ENCODE results near the gene FAM3D.
"Not testable (repeated sequence)": the region's sequence is repeated elsewhere in the genome, so short reads cannot be mapped to it uniquely, and the experiment has no call there.

Gene FAM3D

DNA sequence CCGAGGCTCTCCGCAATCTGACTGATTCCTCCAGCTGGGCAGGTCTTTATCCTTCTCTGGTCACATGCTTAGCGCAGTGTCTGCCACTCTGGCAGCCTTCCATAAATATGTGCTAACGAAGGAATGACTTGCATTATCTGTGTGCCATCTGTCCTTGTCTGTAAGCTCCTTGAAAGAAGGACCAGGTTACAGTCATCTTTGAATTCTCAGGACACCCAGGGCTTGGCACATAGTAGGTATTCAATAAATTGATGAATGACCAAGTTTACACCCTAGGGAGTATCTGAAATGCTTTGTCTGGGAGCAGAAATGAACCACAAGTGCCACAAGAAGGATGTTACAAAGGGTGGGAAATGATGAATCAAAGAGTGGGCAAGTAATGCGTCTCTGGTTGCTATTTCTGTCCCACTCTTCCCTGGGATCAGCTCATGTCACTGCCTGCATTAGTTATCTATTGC, 16.5 kb upstream of the FAM3D start:
- DNase-seq: no peak

DNA sequence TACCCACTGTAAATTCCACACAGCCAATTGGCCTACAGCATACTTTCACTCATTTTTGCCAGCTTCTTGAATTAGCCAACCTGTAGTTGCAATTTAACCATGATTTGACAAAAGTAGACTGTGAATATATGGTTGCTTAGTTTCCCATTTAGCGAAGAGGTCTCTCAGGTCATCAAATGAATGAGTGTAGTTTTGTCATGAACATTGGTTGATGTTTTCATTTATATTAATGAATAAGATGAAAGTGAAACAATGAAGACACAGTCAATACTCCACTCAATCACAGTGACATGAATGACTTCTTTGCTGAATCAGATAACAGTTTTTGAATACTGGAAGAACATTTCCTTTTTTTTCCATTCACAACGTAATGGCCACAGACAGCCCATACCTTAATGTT, 15.3 kb upstream of the FAM3D start:
- no peak for DNase-seq

DNA sequence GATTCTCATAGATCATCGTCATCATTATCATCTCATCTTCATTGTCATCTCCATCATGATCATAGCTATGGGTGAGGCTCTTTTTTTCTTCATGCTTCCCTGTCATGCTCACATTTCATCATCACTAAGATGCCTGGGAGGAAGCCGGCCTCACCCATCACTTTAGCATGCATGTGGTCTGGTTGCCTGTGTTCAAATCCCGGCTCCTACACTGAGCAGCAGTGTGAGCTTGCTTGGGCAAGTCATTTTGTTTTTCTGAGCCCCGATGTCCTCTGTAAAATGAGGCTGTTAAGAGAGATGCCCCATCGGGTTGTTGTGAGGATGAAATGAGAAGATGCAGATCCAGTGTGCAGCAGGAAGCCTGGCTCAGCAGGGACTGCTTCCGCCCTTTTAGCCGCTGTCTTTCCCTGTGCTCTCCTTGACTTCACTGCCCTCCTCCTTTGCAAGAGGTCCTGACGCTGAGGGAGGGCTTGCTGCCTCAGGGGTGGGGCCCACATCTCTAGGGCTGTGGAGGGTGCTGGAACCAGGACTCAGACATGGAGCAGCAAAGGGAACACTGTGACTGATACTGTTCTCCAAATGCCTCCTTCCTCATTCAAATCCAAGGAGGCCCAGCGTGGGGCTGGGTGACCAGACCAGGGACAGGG, 14.4 kb upstream of the FAM3D start:
- no peak for DNase-seq

DNA sequence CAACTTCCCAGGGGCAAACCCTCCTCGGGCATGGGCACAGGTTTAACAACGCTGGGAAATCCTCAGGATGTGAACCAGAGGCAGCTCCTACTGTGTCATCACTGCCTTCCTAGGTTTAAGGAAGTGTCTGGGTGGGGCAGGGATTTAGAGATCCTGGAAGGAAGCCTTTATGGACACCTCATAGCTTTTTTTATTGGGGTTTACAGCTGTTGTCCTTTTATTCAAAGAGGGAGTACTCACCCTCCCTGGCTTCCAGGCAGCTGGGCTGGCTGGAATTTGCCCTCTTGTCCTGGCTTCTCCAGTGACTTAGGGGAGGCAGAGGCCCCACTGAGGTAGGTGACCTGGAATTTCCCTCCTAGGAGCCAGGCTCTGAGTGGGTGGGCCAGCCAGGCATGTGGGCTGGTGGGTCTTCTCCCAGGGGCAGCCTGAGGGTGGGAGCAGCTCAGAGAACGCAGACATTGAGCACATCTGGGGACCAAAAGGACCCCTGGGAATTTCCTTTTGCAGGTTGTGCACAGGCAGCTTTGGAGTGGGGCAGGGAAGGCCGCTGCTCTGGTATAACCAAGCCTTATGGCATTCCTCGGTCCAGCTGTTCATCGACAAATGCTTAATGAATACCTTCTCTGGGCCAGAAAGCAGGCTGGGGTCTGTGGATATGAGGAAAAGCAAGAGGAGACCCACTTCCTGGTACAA, 13.5 kb upstream of the FAM3D start:
- no peak for DNase-seq

DNA sequence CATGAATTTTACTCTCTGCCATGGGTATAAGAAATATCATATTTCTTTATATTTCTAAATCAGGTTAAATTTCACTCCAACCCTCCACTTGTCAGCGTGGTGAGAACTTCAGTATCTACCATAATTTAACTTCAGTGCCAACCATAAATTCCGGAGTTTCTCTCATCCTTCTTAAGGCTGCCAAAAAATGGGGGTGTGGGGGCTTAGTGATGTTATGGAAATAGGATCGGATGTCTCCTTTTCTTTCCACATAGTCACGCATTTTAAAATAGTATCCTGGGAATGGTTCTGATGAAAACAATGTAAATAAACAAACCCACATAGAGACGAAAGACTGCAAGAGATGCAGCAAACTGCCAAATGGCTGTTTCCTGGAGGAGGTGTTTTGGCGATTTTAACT, 12.9 kb upstream of the FAM3D start:
- no peak for DNase-seq

DNA sequence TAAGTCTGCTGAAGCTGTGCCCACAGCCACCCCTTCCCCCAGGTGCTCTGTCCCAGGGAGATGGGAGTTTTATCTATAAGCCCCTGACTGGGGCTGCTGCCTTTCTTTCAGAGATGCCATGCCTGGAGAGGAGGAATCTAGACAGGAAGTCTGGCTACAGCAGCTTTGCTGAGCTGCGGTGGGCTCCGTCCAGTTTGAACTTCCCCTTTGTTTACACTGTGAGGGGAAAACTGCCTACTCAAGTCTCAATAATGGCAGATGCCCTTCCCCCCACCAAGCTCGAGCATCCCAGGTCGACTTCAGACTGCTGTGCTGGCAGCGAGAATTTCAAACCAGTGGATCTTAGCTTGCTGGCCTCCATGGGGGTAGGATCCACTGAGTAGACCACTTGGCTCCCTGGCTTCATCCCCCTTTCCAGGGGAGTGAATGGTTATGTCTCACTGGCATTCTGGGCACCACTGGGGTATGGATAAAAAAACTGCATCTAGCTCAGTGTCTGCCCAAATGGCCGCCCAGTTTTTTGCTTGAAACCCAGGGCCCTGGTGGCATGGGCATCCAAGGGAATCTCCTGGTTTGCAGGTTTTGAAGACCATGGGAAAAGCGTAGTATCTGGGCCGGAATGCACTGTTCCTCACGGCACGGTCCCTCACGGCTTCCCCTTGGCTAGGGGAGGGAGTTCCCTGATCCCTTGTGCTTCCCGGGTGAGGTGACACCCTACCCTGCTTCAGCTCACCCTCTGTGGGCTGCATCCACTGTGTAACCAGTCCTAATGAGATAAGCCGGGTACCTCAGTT, 11.8 kb upstream of the FAM3D start:
- DNase-seq: not testable (repeated sequence)

DNA sequence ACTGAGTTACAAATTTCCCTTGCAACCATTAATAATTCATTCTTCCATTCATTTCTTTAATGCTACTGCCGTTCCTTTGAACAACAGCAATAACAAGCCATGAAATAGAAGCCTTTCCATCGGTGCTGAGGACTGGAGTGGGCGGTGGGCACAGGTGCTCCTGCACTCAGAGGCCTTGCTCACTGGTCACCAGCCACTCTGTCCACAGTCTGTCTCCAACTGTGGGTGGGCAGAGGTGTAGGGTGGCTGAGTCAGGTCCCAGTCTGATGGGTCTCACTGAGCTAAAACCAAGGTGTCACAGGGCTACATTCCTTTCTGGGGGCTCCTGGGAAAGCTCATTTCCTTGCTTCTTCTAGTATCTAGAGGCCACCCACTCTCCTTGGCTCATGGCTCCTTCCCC, 6.3 kb upstream of the FAM3D start:
- DNase-seq: no peak

DNA sequence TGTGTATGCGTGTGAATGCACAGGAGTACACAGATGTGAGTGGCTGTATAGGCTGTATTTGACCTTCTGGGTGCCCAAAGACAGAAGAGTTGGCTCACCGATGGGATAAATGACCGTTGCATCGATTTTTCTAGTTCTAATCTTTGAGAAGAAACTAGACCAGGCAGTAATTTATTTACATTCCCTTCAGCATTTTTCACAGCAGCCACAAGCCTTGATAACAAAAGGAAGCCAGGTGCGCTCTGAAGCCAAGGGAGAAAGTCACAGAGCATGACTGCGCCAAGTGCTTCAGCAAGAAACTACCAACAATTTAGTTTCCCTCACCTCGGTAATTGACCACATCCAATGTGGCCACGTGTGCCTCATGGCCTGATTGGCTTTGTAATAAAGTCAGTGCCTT, 5.9 kb upstream of the FAM3D start:
- DNase-seq: no peak

DNA sequence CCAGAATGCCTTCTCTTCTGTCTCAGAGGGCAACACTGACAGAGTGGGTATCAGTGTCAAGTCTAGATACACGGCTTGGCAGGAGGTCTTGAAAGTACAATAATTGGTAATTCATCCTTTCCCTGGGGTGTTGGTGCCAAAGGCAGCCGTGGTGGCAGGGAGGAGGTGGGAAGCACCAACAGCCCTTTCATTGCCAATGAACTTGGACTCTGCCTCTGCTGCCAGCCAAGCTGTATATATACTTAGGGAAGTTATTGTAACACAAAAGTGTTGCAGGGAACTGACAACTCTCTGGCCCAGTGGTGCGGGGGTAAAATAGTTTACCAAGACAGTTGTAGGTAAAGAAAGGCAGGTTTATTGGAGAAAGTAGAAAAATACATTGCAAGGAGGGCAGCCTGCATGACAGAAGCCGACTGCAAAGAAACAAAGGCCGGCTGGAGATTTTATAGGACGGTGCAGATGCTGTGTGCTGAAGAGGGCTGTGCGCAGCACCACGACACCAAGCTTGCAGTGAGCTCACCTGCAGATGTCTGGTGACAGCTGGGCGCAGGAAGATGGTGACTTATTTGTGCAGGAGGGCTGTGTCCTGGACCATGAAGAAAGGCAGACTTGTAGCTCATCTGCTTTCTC, 4.0 kb upstream of the FAM3D start:
- no peak for DNase-seq

DNA sequence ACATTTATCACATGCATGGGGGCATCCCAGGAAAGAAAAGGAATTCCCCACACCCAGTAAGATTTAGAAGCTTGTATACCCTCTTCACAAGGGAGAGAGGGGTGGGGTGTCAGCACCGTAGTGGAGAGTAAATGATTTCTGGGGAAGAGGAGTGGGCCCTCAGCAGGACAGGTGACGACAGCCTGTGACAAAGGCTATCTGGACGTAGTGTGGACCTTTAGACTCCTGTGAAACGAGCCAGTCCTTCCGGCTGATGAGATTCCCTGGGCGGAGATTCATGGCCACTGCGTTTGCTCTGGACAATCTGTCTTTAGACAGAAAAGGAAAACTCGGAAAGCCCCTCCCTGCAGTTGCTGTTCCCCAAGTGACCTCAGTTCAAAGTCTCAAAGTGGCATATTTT, 1.7 kb upstream of the FAM3D start:
- no peak for DNase-seq

DNA sequence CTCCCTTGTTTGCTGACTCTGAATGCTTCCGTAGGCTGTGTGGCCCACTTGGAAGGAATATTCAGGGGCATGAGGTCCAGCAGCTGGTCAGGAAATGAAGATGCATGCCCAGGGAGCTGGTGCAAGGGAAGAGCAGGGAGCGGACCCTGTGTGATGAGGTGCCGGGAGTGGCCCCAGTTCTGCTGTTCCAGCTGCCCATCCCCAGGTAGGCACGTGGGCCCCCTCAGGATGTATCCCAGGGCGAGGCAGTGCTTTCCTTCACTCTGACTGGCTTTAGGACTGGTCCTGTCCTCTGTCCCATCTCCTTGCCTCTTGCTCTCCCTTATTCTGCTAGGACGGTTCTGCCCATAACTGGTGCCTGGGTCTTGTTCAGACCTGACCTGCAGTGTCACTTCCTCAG, 1.1 kb upstream of the FAM3D start:
- DNase-seq: no peak

DNA sequence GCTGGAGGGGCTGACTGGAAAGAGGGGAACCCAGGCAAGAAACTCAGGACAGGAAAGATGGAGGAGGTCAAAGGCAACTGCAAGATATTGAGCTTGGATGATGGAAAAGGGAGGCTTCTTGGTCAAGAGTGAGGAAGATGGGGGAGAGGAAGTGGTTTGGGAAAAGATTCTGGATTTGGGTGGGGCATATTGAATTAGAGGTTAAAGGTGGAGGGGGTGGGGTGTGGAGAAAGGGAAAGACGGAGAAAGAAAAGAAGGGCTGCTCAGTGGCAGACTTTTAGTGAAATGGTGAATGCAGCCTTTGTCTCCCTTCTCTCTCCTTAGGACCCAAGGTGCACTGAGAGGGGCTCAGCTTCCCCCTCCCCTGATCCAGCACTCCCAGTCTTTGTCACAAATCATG, 655 bp upstream of the FAM3D start:
- no peak for DNase-seq

DNA sequence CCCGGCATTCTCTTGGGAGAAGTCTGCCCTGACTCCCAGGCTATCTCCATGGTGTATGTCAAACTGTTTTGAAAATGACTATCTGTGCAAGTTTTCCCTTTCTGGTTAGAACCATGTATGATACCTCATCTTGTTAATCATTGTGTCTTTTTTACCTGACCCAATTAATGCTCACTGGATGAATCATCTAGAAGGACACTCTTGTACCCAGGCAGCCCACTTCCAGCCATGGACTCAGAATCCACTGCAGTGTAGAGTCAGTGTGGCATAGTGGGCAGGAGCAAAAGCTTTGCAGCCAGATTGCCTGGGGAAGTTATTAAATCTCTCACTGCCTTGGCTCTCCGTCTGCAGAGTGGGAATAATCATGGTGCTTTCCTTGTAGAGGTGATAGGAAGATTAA, 1.2 kb downstream of the FAM3D start:
- DNase-seq: no peak

DNA sequence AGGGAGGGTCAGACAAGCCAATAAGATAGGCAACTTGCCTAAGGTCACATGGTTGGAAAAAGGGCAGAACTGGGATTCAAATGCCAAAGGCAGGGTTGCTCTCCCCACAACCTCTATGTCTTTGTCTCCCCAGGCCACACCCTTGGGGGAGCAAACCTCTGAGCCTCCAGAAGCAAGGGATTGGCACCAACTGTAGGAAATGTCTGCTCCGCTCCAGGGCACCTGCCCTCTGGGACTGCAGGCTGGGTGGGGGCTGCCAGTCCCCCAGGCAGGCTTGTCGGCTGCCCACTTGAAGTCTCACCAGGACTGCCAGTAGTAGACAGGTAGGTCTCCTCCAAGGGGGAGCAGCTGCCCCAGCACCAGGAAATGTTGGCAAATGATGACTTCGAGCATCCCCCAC, 2.0 kb downstream of the FAM3D start:
- DNase-seq: no peak

DNA sequence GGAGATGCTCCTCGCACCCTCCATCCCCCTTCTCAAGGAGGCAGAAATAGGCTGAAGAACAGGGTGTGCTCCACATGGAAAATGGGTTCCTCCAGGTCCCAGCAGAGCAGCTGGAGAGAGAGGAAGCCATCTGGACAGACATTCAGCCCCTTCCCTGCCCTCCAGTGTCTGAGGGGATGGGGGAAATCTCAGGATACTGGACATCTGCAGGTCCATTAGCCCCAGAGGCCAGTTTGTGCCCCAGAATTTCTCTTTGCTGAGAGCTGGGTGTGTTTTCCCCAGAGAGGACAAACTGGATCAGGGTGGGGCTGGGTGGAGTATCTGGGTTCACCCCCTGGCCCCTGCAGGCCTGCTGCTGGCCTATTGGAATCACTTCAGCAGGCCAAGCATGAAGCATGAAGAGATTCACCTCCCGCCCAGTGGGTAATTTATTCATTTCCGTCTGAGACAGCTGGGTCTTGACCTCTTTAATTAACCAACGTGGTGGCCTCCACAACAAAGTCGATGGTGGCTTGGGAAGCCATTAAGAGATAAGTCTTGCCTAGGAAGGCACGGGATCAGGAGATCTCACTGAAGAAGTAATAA, 4.6 kb downstream of the FAM3D start:
- no peak for DNase-seq

DNA sequence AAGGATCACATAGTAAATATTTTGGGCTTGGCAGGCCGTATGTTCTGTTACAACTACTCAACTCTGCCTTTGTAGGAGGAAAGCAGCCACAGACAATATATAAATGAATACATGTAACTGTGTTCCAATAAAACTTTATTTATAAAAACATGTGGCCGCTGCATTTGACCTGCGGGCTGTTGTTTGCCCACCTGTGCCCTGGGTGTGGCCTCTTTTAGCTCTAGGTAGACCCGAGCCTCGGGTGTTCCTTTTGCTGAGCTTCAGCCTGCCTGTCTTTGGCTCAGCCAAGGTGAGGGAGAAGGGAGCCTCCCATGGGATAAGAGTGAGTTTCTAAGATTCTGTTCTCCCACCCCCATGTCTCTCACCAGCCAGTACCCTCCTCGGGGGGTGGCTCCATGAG, 5.6 kb downstream of the FAM3D start:
- DNase-seq: no peak

DNA sequence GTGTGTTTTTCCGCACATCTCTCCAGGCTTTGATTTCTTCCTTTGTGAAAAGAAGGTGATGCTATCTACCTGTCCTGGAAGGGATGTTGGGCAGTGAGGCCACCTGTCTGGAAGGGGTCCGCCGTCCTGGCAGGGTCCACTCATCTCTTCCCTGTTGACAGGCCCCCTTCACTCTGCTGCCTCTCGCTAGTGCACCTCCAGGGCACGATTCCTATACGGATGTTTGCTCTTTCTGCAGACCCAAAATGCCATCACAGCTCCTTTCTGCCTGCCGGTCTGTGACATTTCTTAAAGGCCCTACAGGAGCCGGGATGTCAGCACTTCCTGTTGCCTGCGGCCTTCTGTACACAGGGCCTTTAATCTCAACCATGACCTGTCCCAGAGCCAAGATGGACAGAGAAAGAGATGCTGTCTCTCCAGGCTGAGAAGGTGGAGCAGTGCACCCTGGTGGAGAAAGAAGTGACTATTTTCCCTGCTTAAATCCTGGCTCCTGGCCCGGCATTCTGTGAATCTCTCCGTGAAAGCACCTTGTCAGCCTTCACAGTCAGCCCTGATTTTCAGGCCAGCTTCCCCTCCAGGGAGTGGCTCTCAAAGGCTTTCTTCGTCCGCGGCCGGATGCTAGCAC, 7.4 kb downstream of the FAM3D start:
- no peak for DNase-seq

DNA sequence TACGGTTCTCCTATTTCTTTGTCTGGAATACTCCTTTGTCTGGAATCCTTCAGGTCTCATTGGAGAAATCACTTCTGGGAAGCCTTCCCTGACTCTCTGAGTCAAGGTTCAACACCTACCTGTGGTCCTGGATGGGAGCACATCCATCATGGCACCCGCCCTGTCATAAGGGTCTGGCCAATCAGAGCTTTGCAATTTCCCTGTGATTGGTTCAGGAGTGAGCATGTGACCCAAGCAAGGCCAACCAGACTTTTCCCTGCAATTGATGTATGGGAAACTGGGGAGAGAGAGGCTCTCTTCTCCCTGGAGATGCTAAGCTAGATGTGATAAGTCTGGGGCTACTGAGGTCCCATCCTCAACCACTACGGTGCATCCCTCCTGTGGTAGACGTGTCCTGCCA, 8.1 kb downstream of the FAM3D start:
- DNase-seq: no peak

DNA sequence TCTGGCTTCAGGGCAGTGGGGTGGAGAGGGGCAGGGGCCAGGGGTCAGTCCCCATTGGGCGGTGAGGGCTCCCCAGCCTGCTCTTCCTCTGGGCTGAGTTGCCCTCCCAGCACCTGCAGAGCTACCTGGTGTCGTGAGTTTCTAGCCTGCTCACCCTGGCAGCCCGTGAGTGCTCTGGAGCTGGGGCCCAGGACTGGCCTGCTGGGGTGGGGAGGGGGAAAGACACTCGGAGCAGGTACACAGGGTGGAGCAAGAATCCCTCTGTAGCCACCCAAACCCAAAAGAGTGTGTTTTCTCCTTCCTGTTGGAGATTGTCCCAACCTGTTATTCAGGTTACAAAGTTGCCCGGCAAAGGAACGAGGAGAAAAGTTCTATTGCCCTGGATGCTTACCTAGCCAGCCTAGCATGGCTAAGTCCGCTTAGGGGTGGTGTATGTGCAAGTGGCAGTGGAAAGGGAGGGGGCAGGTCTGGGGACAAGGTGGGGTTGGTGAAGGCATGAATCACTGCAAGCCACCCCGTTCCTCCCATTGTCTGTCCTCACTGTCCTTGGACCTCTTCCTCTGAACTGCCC, 8.9 kb downstream of the FAM3D start:
- no peak for DNase-seq

DNA sequence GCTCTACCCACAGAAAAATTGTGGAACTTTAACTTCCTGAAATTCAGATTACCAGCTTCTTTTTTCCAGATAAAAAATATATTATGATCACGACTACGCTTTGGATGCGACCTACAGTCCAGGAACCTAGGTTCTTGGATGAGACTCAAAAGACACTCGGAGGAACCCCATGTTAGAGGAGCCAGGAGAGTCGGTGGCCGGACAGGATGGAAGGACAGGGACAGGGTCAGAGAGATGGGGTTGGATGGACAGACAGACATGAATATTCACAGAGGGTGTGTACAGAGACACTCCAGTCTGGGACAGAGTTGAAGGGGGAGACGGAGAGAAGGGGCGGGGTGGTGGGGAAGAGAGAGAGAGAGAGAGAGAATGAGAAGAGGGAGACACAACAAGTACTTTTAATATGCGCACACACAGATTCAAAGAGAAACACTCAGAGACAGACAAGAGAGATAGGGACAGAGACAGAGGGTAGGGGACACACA, 9.5 kb downstream of the FAM3D start:
- no peak for DNase-seq

DNA sequence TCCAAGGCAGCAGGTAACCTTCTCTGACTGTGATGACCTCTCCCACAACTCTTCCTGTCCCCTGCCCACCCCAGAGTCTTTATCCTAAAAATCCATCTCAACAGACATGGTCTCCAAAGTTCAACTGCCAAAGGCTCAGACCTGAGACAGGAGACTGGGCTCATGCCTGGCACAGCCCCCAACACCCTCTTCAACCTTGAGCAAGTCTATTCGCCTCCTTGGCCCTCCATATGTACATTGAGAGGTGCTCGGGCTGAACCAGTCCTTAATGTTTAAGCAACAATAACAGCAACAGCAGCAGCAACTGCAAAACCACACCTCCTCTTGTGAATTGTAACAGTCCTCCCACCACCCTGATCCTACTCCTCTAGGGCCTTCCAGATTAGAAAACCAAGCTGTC, 9.9 kb downstream of the FAM3D start:
- DNase-seq: no peak

DNA sequence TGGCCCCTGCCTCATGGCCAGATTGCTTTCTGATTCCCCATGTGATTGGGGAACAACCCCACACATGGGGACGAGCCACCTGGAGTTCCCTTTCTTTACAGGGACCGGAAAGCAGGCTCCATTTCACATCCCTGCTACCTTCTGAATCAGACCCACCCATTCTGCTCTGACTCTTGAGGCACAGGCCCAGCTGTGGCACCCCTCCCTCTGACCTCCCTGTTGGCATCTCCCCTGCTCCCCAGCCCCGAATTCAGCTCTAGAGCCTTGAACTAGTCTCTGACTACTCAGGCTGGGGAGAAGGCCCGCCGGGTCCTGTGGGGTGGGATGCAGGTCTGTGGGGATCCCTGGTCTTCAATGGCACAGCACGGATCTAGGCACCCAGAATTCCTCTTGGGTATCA, 12.1 kb downstream of the FAM3D start:
- DNase-seq: no peak

All from activated CD4-positive, CD25-positive, alpha-beta regulatory T cell treated with anti-CD3 and anti-CD28 coated beads, Interleukin-2, amount 50 U/mL, for 72 hours (primary cell).